Hepatocyte (in vitro differentiated cells): ENCODE results near the gene TTC28.

Source experiments
- EZH2 ChIP-seq: fragments of 200-600 bp; sonication (generic); IDR thresholded peaks from 2 replicates; pipeline ENCODE4 v1.6.1; 2016; ENCODE audit warnings: antibody characterized with exemption, mild to moderate bottlenecking, borderline replicate concordance
- EZH2phosphoT487 ChIP-seq: fragments of 200-600 bp; sonication (generic); IDR thresholded peaks from one replicate; pipeline ENCODE4 v1.6.1; 2018; ENCODE audit warnings: antibody characterized with exemption, mild to moderate bottlenecking, low read depth, moderate library complexity; ENCODE audit not compliant: unreplicated experiment, severe bottlenecking
- TF ChIP-seq, protein P1 (sequence below): fragments of 200-600 bp; sonication (generic); IDR thresholded peaks from 2 replicates; pipeline ENCODE4 v1.5.1; 2016; ENCODE audit warnings: antibody characterized with exemption, mild to moderate bottlenecking; ENCODE audit not compliant: poor library complexity

DNA sequence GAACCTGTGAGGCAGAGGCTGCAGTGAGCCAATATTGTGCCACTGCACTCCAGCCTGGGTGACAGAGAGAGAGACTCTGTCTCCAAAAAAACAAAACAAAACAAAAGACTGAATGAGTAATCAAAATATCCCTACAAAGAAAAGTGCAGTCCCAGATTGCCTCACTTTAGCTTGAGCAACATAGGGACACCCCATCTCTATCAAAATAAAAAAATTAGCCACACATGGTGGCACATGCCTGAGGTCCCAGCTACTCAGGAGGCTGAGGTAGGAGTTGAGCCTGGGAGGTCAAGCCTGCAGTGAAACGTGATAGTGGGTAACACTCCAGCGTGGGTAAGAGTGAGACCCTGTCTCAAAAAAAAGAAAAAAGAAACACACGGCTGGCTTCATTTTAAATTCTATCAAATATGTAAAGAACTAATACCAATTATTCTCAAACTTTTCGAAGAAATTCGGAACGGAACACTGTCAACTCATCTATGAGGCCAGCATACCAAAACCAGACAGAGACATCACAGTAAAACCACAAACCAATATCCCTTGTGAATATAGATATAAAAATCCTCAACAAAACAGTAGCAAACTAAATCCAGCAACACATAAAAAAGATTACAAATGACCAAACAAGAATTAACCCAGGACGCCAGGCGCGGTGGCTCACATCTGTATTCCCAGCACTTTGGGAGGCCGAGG lies 49.1 kb upstream of the TTC28 start:
- TF ChIP-seq, protein P1, sequence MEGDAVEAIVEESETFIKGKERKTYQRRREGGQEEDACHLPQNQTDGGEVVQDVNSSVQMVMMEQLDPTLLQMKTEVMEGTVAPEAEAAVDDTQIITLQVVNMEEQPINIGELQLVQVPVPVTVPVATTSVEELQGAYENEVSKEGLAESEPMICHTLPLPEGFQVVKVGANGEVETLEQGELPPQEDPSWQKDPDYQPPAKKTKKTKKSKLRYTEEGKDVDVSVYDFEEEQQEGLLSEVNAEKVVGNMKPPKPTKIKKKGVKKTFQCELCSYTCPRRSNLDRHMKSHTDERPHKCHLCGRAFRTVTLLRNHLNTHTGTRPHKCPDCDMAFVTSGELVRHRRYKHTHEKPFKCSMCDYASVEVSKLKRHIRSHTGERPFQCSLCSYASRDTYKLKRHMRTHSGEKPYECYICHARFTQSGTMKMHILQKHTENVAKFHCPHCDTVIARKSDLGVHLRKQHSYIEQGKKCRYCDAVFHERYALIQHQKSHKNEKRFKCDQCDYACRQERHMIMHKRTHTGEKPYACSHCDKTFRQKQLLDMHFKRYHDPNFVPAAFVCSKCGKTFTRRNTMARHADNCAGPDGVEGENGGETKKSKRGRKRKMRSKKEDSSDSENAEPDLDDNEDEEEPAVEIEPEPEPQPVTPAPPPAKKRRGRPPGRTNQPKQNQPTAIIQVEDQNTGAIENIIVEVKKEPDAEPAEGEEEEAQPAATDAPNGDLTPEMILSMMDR = no peak
- TF ChIP-seq EZH2 = no peak
- TF ChIP-seq EZH2phosphoT487 = no peak
